Lung (tissue), 12 donors: ENCODE measurements around the gene CEMP1. TPM values are rescaled to one million over a fixed set of nuclear protein-coding genes. Genes with fewer than 3 reads are reported as not detected.
"Not testable (repeated sequence)": the region's sequence is repeated elsewhere in the genome, so short reads cannot be mapped to it uniquely, and the experiment has no call there.

ENCODE experiments used
- ATAC-seq: fragments of 200-7000 bp; cut with Tn5 transposase; one replicate; pipeline ENCODE4 v1.9.1; 2020; ENCODE audit warnings: moderate number of reproducible peaks; ENCODE audit not compliant: insufficient read depth, low FRiP score
- DNase-seq, 3 donors: peaks; one replicate each; pipeline ENCODE4 v3.0.0-alpha.2; 2013 to 2017
- H3K27ac ChIP-seq, 2 donors: one replicate each; pipeline ENCODE4 v1.5.1; 2013; ENCODE audit warnings: mild to moderate bottlenecking in 2 of 2, moderate library complexity in 2 of 2, control low read depth in 1 of 2, inconsistent platforms in 1 of 2, low read depth in 1 of 2, low read length in 1 of 2
- H3K27me3 ChIP-seq, 3 donors: one replicate each; pipeline ENCODE4 v1.5.1; 2013; ENCODE audit warnings: low read length in 2 of 3; ENCODE audit not compliant: control insufficient read depth in 3 of 3, insufficient read depth in 3 of 3
- H3K36me3 ChIP-seq, 4 donors: one replicate each; pipeline ENCODE4 v1.5.1; 2013; ENCODE audit warnings: low read length in 4 of 4, mild to moderate bottlenecking in 1 of 4, moderate library complexity in 1 of 4; ENCODE audit not compliant: control insufficient read depth in 4 of 4, insufficient read depth in 4 of 4
- H3K4me1 ChIP-seq, 5 donors: one replicate each; pipeline ENCODE4 v1.5.1; 2013; ENCODE audit warnings: low read length in 5 of 5, mild to moderate bottlenecking in 2 of 5, moderate library complexity in 1 of 5; ENCODE audit not compliant: control insufficient read depth in 5 of 5, insufficient read depth in 5 of 5
- H3K4me3 ChIP-seq: one replicate; pipeline ENCODE4 v1.5.1; 2013; ENCODE audit warnings: mild to moderate bottlenecking, control low read depth, moderate library complexity
- H3K9ac ChIP-seq, 2 donors: one replicate each; pipeline ENCODE4 v1.5.1; 2013; ENCODE audit warnings: low read length in 2 of 2, control low read depth in 1 of 2; ENCODE audit not compliant: insufficient read depth in 1 of 2
- H3K9me3 ChIP-seq, 4 donors: one replicate each; pipeline ENCODE4 v1.5.1; 2013; ENCODE audit warnings: low read length in 3 of 4, mild to moderate bottlenecking in 1 of 4, moderate library complexity in 1 of 4; ENCODE audit not compliant: control insufficient read depth in 4 of 4, insufficient read depth in 3 of 4
- WGBS, 2 donors: extraction: QIAGEN DNeasy Blood & Tissue Kit; methylation state at CpG; one replicate each; pipeline ENCODE4 v1.1.7; 2013; 5-methylcytosine and 5-hydroxymethylcytosine counted together
- polyA plus RNA-seq, 2 donors: library from polyadenylated mRNA; stranded (reverse); fragments of 200-250 nt; gene quantifications; one replicate each; pipeline ENCODE4 v1.2.1, GENCODE V29; 2013
- total RNA-seq, 2 donors: library from RNA; depleted of rRNA in 1 of 2; stranded (reverse); fragments of >200 nt in 1 of 2; gene quantifications; one replicate each; pipeline ENCODE4 v1.2.1, GENCODE V29; 2014 to 2021
- TF ChIP-seq, protein P1 (sequence below): IDR thresholded peaks from 2 replicates; pipeline ENCODE4 v1.5.1; 2012; ENCODE audit warnings: mild to moderate bottlenecking; ENCODE audit errors: control extremely low read depth, extremely low read depth
- donor health status: control.
- donor health status: control.
- donor health status: Bipolar disorder and iron deficiency.
- donor health status: healthy.
- donor health status: DM: yes; HTN: yes; CAD: no.

Gene CEMP1
- total and polyA plus RNA-seq, 4 donors = 0.65 to 2.1 (median 1.4) TPM

DNA sequence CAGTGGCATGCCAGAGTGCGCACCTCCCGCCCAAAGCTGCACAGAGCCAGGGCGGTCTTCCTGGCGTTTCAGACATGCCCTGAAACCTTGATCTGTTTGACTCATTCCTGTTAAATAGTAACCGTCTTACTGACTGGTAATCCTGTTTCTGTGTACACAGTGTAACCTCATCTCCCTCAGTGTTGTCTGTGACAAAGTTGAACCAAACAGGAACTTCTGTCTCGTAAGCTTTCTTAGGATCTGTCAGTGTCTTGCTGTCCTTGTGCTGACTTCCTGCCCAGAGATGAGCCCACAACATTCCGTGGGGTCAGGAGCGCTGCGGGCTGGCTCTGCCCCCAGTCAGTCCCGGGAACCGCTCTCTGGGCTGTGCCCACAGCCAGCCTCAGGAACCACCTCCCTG lies 37.4 kb upstream of the CEMP1 start:
- H3K36me3 ChIP-seq, H3K27me3 ChIP-seq, H3K4me3 ChIP-seq, H3K9me3 ChIP-seq, H3K27ac ChIP-seq, H3K9ac ChIP-seq, ATAC-seq, H3K4me1 ChIP-seq, DNase-seq: not testable (repeated sequence)
- no CpG with 5 or more reads among the region's 11 CpGs for WGBS, 2 donors

DNA sequence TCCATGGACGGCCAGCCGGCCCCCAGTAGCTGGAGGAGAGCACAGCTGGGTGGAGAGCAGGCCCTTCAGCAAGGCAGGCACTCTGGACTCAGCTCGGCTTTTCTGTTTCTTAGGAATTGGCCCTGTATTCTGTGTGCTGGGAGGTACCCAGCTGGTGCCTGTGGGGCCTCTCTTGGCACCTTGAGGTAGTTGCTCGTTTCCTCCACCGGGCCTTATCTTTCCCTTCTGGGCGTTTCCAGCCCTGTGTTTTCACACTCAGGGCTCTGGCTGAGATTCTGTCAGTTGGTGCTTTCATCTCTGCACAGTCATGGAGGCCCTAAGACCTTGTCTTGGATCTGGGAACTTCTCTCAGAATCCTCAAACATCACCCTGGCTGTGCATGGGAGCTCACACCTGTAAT lies 36.3 kb upstream of the CEMP1 start:
- WGBS, 2 donors = no CpG with 5 or more reads among the region's 6 CpGs
- ATAC-seq = not testable (repeated sequence)

DNA sequence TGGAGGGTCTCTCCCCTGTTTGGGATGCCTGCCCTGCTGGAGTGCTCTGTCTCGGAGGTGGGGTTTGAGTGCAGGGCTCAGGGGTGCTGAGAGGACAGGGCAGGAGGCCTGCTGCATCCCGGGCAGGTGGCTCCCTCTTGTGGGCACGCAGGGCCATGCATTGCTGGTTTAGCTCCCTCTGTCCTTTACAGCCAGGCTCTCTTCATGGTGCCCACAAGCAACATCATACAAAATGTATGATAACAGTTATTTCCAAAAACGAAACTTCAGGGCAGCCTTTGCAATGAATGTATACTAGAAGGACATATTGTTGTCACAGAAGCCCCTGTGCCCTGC lies 29.6 kb upstream of the CEMP1 start:
- TF ChIP-seq, protein P1, sequence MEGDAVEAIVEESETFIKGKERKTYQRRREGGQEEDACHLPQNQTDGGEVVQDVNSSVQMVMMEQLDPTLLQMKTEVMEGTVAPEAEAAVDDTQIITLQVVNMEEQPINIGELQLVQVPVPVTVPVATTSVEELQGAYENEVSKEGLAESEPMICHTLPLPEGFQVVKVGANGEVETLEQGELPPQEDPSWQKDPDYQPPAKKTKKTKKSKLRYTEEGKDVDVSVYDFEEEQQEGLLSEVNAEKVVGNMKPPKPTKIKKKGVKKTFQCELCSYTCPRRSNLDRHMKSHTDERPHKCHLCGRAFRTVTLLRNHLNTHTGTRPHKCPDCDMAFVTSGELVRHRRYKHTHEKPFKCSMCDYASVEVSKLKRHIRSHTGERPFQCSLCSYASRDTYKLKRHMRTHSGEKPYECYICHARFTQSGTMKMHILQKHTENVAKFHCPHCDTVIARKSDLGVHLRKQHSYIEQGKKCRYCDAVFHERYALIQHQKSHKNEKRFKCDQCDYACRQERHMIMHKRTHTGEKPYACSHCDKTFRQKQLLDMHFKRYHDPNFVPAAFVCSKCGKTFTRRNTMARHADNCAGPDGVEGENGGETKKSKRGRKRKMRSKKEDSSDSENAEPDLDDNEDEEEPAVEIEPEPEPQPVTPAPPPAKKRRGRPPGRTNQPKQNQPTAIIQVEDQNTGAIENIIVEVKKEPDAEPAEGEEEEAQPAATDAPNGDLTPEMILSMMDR = peak; percentile 7
- not testable (repeated sequence) for H3K4me3 ChIP-seq, H3K27ac ChIP-seq, H3K36me3 ChIP-seq, H3K27me3 ChIP-seq, H3K4me1 ChIP-seq, DNase-seq, H3K9ac ChIP-seq, H3K9me3 ChIP-seq
- 8% methylated on average over 2 of the region's 4 CpGs for WGBS, 2 donors
- ATAC-seq = peak; percentile 84

More for the DNA sequence above, 36.3 kb upstream of the CEMP1 start:
- not testable (repeated sequence) for DNase-seq, H3K36me3 ChIP-seq, H3K9ac ChIP-seq, H3K9me3 ChIP-seq, H3K27ac ChIP-seq, H3K4me3 ChIP-seq, H3K27me3 ChIP-seq, H3K4me1 ChIP-seq

DNA sequence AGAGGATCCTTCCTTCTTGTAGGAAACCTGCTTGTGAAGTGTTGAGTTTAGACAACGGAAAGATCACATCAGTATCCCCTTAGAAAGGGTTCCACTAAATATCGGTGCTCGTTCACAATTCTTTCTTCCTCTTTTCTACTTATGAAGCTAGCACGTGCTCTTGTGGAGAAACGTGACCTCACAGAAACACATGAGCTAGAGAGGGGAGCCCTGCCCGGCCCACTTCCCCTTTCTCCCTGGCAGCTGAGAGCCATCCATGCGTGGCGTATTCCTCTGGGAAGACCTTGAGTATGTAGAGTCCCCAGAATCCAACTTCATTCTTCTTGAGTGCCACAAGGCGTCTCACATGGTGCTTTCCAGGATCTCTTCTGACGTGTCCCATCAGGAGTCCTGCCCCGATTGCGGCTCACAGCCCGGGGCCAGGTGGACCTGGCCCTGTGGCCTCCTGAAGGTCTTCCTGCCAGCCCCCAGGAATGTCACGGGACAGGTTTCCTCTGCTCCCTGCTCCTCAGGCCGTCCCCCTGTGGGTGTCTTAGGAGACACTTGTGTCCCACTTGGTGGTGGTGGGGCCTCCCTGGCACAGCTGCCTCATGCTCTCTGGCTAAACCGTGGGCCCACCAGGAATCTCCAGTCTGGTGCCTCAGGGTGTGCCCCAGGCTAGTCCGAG lies 29.1 kb upstream of the CEMP1 start:
- H3K4me1 ChIP-seq, H3K9ac ChIP-seq, H3K4me3 ChIP-seq, H3K27me3 ChIP-seq, H3K36me3 ChIP-seq, DNase-seq, H3K27ac ChIP-seq, H3K9me3 ChIP-seq: not testable (repeated sequence)
- 19 to 55% methylated on average over 8 to 10 of the region's 17 CpGs for WGBS, 2 donors
- peak; percentile 47 for ATAC-seq

DNA sequence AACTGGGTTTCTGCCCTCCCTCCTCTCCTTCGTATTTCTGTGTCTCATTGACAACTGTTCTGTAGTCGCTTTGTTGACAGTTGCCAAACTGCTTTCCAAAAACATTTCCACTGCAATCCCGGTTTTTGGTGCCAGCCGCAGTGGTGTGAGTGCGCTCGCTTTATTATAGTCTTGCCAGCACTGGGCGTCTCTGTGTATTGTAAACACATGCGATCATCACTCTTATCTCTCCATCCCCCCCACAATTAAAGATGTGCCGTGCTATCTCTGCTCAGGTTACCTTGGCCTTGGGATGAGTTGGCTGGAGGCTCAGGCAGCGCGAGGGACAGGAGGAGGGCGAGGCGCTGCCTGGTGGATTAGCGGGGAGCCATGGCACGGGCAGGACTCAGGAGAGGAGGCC lies 25.9 kb upstream of the CEMP1 start:
- DNase-seq, H3K4me1 ChIP-seq, H3K9me3 ChIP-seq, H3K27me3 ChIP-seq, ATAC-seq, H3K9ac ChIP-seq, H3K27ac ChIP-seq, H3K36me3 ChIP-seq, H3K4me3 ChIP-seq: not testable (repeated sequence)
- 77 to 88% methylated on average over 5 to 6 of the region's 15 CpGs for WGBS, 2 donors

DNA sequence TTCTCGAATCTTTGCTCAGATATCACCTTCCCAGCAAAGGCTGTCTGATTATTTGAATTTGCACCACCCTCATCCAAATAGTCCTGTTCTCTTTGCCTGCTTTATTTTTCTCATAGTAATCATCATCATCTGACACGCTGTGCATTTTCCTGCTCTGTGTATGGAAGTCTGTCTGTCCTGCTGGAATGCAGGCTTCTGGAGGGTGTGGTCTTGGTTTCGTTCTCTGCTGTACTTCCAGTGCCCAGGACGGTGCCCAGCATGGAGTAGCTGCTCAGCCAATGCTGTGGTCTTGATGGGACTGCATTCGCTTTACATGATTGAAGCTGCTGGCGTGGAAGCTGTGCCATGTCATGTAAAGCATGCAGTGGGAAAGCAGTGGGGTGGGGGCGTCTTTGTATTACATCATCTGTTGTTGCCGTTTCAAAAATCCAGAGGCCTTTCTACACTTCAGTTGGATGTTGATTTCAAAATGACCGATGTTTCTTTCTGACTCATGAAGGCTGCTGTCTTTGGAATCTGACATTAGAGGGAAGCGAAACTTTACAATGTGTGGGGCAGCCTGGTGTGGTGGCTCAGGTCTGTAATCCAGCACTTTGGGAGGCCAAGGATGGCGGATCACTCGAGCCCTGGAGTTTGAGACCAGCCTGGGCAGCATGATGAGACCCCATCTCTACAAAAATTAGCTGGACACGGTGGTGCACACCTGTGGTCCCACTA lies 23.7 kb upstream of the CEMP1 start:
- no CpG with 5 or more reads among the region's 13 CpGs for WGBS, 2 donors
- not testable (repeated sequence) for ATAC-seq

DNA sequence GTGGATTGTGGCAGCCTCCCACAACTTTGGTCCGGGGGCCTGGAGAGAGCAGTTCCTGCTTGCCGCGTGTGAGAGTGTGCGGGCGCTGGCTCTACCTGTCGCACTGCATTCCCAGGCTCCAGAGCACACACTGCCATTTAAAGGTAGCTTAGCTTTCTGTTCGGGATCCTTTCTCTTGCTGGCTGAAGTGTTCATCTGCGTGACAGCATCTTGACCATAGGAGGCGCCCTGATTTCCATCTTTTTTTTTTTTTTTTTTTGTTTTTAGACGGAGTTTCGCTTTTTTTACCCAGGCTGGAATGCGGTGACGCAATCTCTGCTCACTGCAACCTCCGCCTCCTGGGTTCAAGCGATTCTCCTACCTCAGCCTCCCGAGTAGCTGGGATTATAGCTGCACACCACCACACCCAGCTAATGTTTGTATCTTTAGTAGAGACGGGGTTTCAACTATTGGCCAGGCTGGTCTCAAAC lies 20.2 kb upstream of the CEMP1 start:
- H3K4me1 ChIP-seq, H3K4me3 ChIP-seq, H3K27me3 ChIP-seq, H3K9ac ChIP-seq, ATAC-seq, H3K36me3 ChIP-seq, H3K9me3 ChIP-seq: not testable (repeated sequence)
- H3K27ac ChIP-seq = peak overlapping the region in 1 of 2 donors; percentile 6
- 61 to 64% methylated on average over 11 of the region's 17 CpGs for WGBS, 2 donors
- DNase-seq = peak; percentile 40 to 55 (median 45)

More for the DNA sequence above, 23.7 kb upstream of the CEMP1 start:
- H3K9ac ChIP-seq, H3K4me3 ChIP-seq, H3K9me3 ChIP-seq, H3K27me3 ChIP-seq, H3K4me1 ChIP-seq, DNase-seq, H3K27ac ChIP-seq, H3K36me3 ChIP-seq: not testable (repeated sequence)
